Fibroblast of skin of left biceps (primary cell): ENCODE results near the gene ZFR2.

ENCODE experiments used
- DNase-seq, 2 experiments: peaks; one replicate each; pipeline ENCODE4 v3.0.0-alpha.2; 2013; ENCODE audit warnings: low read depth in 2 of 2

Gene ZFR2

GRCh38 chr19:3837332-3837731, 31.5 kb downstream of the ZFR2 start:
- DNase-seq, result no peak

GRCh38 chr19:3836887-3837286, 32.0 kb downstream of the ZFR2 start:
- no peak for DNase-seq

GRCh38 chr19:3835055-3835435, 33.8 kb downstream of the ZFR2 start:
- no peak for DNase-seq

- no peak for DNase-seq
These were observed 34.3 kb downstream of the ZFR2 start for GRCh38 chr19:3834349-3835054.

- DNase-seq, result no peak
These were observed 35.1 kb downstream of the ZFR2 start for GRCh38 chr19:3833578-3834348.

GRCh38 chr19:3832001-3832400, 36.8 kb downstream of the ZFR2 start:
- no peak for DNase-seq

- DNase-seq, result no peak
These were observed 37.2 kb downstream of the ZFR2 start for GRCh38 chr19:3831601-3832000.

GRCh38 chr19:3830621-3831589, 37.9 kb downstream of the ZFR2 start:
- DNase-seq, result no peak

- no peak for DNase-seq
These were observed 41.5 kb downstream of the ZFR2 start for GRCh38 chr19:3827306-3827705.

- no peak for DNase-seq
These were observed 42.7 kb downstream of the ZFR2 start for GRCh38 chr19:3826163-3826562.

- no peak for DNase-seq
These were observed 43.4 kb downstream of the ZFR2 start for GRCh38 chr19:3825286-3825956.

- DNase-seq, result no peak
These were observed 45.5 kb downstream of the ZFR2 start for GRCh38 chr19:3823350-3823713.

GRCh38 chr19:3822683-3823349, 46.0 kb downstream of the ZFR2 start:
- DNase-seq, result no peak

- DNase-seq, result no peak
These were observed 46.9 kb downstream of the ZFR2 start for GRCh38 chr19:3821857-3822364.

GRCh38 chr19:3821156-3821555, 47.7 kb downstream of the ZFR2 start:
- no peak for DNase-seq

- DNase-seq, result no peak
These were observed 48.8 kb downstream of the ZFR2 start for GRCh38 chr19:3819989-3820388.

- no peak for DNase-seq
These were observed 49.9 kb downstream of the ZFR2 start for GRCh38 chr19:3818918-3819317.

GRCh38 chr19:3818466-3818865, 50.4 kb downstream of the ZFR2 start:
- DNase-seq, result no peak

GRCh38 chr19:3817761-3818160, 51.1 kb downstream of the ZFR2 start:
- DNase-seq, result no peak

- no peak for DNase-seq
These were observed 52.1 kb downstream of the ZFR2 start for GRCh38 chr19:3816566-3817218.
